CD4-positive, alpha-beta T cell treated with Interleukin-2 at 100 ng/mL for 4 hours (primary cell): ENCODE measurements around the gene HARS1.
A peak's percentile ranks its signal among the peaks of the same experiment; 100 is the strongest.
"Not testable (repeated sequence)": the region's sequence is repeated elsewhere in the genome, so short reads cannot be mapped to it uniquely, and the experiment has no call there.

Experiments
- DNase-seq: peaks from one replicate; pipeline ENCODE4 v3.0.0-alpha.2; 2020; ENCODE audit warnings: low spot score

HARS1 gene

GRCh38 chr5:140690941-140691924 is at the start of gene HARS1, which contains the start of gene HARS2:
Gene HARS1, minus strand, starts transcription at chr5:140691370. Its CDS starts 66 bp downstream, at chr5:140691304.
Gene HARS2, plus strand, starts transcription at chr5:140691455. Its CDS starts 194 bp downstream, at chr5:140691649.
- DNase-seq, result peak; percentile 89

- no peak for DNase-seq
Measured at GRCh38 chr5:140737486-140737885, 46.3 kb upstream of the HARS1 start.

- DNase-seq, result no peak
Measured at GRCh38 chr5:140734354-140734753, 43.2 kb upstream of the HARS1 start.

GRCh38 chr5:140733098-140733497 is 41.9 kb upstream of the HARS1 start:
- DNase-seq, result no peak

- peak; percentile 62 for DNase-seq
Measured at GRCh38 chr5:140725799-140726471, 34.8 kb upstream of the HARS1 start.

- DNase-seq, result not testable (repeated sequence)
Measured at GRCh38 chr5:140721395-140721794, 30.2 kb upstream of the HARS1 start.

GRCh38 chr5:140720738-140721137 is 29.6 kb upstream of the HARS1 start:
- not testable (repeated sequence) for DNase-seq

- no peak for DNase-seq
Measured at GRCh38 chr5:140718266-140718592, 27.1 kb upstream of the HARS1 start.

GRCh38 chr5:140716238-140716637 is 25.1 kb upstream of the HARS1 start:
- DNase-seq, result not testable (repeated sequence)

GRCh38 chr5:140713562-140714094 is 22.5 kb upstream of the HARS1 start:
- no peak for DNase-seq

- DNase-seq, result no peak
Measured at GRCh38 chr5:140711794-140712193, 20.6 kb upstream of the HARS1 start.

GRCh38 chr5:140710899-140711552 is 19.9 kb upstream of the HARS1 start:
- peak; percentile 98 for DNase-seq

GRCh38 chr5:140708787-140709186 is 17.6 kb upstream of the HARS1 start:
- DNase-seq, result not testable (repeated sequence)

GRCh38 chr5:140707812-140708211 is 16.6 kb upstream of the HARS1 start:
- DNase-seq, result no peak

GRCh38 chr5:140700177-140701144 is 9.3 kb upstream of the HARS1 start, which contains the start of gene ZMAT2:
Gene ZMAT2, plus strand, starts transcription at chr5:140700447. Its CDS starts 14 bp downstream, at chr5:140700461.
- DNase-seq, result peak; percentile 97

- no peak for DNase-seq
Measured at GRCh38 chr5:140696891-140697492, 5.8 kb upstream of the HARS1 start.

- DNase-seq, result no peak
Measured at GRCh38 chr5:140694276-140694675, 3.1 kb upstream of the HARS1 start.

- no peak for DNase-seq
Measured at GRCh38 chr5:140690376-140690932, 716 bp downstream of the HARS1 start.

GRCh38 chr5:140678993-140679392 is 12.2 kb downstream of the HARS1 start:
- DNase-seq, result no peak

GRCh38 chr5:140677947-140678346 is 13.2 kb downstream of the HARS1 start:
- DNase-seq, result no peak
